Stimulated activated CD4-positive, alpha-beta T cell treated with anti-CD3 and anti-CD28 coated beads, Interleukin-2, amount 100 ng/mL, for 24 hours (primary cell): ENCODE data around the gene NPHP1.
"Not testable (repeated sequence)": the region's sequence is repeated elsewhere in the genome, so short reads cannot be mapped to it uniquely, and the experiment has no call there.

ENCODE experiments used
- DNase-seq, 2 donors: peaks; one replicate each; pipeline ENCODE4 v3.0.0-alpha.2; 2020

The NPHP1 gene

DNA sequence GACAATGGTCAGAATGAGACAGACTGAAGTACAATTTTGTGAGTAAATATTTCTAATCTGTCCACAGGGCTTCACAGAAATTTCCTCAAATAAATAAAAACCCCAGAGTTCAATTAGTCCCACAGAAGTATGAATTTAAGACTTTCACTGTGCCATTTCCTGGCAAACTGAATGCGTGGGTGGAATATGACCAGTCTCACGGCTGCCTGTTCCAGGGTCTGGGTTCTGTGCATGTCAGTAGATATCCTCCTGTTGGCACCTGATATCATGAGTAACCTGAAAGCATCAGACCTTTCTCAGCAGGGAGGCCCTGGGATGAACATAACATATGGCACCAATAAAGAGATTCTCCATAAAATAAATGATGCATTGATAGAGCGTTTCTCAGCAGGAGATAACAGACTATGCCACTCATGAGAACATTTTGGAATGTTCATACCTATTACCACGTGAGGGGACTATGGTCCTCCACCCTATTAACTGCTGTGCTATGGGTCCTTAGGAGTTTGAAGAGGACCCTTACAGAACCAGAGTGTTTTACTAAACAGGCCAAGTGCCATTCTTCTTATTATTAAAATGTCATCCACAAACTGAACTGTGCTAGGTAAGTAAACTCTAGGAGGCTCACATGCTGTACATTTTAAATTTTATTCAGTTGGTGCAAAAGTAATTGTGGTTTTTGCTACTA, 78.6 kb downstream of the NPHP1 start:
- DNase-seq, result no peak

DNA sequence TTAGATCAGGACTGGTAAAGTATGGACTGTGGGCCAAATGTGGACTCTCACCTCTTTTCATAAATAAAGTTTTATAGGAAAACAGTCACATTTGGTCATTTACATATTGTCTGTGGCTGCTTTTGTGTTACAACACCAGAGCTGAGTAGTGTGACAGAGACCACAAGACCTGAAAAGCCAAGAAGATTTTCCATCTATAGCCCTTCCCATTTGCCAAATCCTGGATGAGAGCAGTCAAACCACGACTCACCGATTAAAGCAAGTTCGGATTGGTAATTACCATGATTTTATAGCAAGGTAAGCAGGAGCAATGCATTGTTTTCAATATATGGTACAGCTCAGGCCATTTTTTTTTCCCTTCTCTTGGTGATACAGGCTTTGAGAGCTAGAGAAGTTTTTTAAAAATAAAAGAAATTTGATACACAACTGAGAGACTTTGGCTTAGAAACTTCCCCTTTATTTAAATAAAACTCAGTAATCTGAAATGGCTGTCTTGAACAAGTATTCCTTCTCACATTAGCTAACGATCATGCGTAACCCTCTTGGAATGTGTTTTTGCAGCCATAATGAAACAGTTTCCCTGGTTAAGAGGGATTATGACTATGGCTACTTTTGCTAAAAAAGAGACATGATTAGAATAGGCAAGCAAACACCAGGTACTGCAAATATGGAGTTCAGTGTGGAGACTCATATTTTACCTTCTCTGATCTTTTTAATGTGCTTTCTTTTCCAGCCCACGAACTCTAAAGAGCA, 79.7 kb downstream of the NPHP1 start:
- DNase-seq, result no peak

DNA sequence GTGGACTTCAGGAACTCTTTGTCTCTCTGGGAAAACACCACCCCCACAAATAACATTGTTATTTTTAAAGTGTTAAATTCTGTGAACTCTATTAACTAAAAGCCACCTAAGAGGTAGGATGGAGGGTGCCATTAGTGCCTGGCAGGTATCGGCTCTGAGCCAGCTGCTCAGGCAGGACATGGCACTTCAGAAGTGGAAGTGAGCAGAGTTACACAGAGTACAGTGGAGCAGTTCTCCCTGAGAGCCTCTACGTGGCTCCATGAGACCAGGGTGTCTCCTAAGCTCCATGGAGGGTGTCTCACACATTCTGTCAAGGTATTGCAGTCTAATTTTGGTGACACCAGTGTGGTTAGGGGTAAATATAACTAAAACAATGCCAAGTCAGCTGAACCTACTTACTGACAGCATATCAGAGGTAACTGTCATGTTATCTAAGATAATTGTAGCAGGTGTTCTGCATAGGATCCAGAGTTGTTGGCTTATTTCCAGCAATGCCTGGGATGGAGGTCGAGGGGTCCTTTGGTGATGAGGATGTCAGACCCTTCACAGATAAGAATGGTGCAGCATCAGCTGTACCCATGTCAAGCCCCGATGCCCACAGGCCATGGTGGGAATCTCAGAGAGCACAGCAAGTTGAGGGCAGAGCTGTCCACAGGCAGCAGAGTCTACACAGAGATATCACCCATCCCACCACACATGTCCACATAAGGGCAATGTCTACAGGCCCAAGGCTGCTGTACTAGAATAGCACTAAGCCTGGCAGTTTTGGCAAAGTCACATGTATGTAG, 80.6 kb downstream of the NPHP1 start:
- no peak for DNase-seq

DNA sequence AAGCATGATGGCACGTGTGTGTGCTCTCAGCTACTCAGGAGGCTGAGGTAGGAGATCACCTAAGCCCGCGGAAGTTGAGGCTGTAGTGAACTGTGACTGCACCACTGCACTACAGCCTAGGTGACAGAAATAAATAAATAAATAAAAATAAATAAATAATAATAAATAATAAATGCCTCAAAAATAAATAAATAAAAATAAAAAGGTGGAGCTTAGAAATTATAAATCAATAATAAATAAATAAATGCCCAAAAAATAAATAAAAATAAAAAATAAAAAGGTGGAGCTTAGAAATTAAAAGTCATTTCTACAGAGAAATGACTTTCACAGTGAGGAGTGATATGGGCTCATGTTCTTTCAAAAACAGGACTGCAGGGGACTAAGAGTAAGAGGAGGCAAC, 83.2 kb downstream of the NPHP1 start:
- DNase-seq, result no peak

DNA sequence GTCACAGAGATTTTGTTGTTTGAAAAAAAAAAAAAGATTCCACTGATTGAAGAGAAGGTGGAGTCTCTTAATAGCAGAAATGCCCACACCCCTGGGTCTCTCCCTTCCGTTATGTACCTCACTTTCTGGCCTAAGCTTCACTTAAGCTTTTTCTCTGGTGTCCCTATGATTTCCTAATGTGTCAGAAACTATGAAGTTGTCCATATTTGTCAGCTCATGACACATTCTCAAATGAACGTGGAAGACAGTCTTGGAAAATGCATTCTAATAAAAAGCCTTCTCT, 83.8 kb downstream of the NPHP1 start:
- DNase-seq, result no peak

DNA sequence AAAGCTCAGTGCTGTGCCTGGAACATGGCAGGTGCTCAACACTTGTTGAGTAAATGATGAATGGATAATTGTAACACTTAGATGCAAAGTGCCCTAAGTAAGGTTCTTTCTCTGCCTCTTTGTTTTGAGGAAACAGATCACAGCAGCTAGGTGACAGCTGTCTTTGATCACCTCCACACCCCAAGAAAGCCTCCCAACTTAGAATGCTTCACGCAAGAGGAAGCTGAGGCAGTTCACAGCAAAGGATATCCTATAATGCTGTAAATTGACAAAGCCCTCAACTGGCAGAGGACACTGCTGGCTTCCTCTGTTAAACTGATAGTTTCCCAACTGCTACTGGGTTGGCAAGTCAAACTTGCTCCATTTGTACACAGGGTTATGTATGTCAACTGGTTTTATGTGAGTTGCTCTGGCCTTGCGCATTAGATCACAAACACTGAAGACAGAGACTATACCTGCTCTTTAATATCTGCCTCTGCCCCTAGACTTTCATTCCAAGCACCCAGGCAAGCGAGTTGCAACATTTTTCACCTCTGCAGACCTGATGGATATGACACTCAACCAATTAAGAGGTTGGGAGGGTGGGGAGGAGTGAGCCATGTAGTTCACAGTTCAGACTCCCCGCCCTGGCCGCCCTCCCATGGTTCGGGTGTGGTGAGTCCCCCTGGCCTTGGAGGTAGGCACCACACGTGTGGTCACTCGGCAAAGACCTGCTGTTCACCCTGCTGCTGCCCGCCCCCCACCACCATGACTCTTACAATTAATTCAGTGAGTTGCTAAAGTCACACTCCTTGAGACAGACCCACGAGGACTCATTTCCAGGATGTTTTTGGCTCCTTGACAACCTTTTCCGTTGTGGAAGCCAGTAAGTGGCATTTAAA, 84.4 kb downstream of the NPHP1 start:
- no peak for DNase-seq

DNA sequence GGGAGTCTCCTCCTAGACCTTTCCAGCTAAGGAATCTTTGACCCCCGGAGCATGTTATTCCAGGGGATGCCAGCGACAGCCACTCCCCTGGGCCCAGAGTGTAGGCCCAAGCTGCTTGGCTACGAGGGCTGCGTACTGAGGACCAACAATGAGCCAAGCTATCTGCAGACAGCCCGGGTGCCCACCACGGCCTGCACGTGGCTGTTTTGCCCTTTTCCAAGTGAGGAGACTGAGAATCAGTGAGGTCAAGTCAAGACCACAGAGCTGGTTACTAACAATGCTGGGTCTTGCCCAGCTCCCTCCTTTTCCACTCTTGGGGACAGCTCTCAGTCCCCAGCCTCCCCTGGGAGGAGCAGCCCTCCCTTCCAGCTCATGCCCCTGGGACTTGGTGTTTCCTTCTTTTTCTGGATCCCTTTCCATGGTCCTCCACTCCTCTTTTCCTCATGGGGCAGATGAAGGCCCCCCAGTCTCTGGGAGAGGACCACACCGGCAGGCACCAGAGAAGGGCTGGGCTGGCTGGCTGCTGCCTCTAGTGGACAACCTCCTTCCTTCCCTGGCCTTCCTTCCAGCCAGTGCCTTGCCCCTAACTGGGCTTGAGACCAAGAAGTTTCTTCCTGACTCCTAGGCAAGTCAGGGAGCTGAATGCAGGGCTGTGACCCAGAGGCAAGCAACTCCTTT, 88.6 kb downstream of the NPHP1 start:
- DNase-seq, result no peak

DNA sequence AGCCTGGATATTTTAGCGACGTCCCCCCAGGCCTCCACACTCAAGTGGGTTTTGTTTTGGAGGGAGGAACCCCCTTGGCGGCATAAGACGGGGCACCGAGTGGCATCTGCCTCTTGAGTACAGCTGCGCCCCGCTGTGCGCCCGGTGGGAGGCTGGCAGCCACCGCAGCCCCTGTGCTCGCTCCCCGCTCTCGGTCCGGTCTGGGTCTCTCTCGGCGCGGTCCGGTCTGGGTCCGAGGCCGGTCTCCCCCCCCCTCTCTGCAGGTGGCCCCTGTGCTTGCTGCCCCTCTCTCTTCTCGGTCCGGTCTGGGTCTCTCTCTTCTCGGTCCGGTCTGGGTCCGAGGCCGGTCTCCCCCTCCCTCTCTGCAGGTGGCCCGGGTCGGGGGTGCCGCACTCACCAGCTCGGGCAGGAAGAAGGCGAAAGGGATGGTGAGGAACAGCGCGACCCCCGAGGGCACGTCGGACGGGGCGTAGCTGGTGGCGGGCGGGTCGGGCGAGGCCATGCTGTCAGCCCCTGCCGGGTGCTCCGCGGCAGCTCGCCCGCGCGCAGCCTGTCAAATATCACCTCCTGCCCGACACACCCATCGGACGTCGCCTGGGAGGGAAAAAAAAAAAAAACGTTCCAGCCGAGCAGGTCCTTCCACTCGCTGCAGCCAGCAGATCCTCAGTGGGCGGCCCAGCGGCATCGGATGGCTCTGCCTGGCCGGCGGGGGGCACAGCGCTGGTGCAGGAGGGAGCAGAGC, 89.4 kb downstream of the NPHP1 start, which contains the start of gene MALL:
Gene MALL, minus strand, starts transcription at position 532 of the 742 bp plus-strand sequence. Its CDS starts 30 bp downstream, at position 502.
- no peak for DNase-seq

DNA sequence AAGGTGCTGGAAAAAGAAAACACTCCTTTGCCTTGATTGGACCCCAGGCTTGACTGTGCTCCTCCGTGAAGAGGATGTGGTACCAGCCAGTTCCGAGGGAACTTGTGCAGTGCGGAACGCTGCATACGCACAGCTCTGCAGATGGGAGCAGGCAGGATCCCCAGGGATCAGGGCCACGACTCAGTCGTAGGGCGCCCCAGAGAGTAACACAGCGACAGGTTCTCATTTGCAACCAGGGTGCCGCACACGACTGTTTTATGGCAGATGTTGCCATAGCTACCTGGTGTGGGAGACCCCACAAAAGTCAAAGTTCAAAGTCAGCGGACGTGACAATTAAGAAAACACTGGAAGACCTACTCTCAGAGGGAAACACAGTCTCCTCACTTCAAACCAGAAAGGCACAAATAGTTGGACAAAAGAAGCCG, 90.0 kb downstream of the NPHP1 start:
- no peak for DNase-seq

DNA sequence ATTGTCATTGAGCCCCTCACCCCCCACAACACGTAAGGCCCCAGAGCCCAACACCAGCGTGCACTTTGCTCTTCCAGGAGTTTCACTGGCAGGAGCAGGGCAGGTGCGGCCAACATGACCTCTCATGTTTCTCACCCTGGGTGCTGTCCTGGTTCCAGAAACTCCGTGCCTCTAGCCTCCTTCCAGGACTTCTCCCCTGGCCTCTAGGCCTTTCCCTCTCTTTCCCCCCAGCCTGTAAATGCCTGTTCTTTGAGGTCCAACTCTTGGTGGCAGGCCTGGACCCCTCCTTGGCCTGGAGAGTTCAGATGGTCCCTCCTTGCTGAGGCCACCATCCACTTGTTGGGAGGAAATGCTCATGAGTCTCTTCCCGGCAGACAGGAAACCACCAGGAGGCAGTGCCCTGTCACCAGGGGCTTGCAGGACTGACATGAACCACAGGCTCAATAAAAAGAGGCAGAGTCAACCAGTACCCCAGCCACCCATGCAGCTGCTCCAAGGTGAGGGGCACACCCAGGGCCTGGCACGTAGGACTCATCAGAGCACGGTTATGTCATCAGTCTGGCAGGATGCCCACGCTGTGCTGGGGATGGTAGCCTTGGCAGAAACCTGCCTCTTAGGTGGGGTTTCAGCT, 90.7 kb downstream of the NPHP1 start:
- peak in 1 of 2 donors; percentile 17 for DNase-seq

DNA sequence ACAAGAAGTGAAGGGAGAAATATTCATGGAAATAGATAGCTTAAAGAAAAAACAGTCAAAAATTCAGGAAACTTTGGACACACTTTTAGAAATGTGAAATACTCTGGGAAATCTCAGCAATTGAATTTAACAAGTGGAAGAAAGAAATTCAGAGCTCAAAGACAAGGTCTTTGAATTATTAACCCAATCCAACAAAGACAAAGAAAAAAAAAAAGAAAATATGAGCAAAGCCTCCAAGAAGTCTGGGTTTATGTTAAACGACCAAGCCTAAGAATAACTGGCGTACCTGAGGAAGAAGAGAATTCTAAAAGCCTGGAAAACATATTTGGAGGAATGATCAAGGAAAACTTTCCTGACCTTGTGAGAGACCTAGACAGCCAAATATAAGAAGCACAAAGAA, 96.5 kb downstream of the NPHP1 start:
- DNase-seq, result not testable (repeated sequence)

DNA sequence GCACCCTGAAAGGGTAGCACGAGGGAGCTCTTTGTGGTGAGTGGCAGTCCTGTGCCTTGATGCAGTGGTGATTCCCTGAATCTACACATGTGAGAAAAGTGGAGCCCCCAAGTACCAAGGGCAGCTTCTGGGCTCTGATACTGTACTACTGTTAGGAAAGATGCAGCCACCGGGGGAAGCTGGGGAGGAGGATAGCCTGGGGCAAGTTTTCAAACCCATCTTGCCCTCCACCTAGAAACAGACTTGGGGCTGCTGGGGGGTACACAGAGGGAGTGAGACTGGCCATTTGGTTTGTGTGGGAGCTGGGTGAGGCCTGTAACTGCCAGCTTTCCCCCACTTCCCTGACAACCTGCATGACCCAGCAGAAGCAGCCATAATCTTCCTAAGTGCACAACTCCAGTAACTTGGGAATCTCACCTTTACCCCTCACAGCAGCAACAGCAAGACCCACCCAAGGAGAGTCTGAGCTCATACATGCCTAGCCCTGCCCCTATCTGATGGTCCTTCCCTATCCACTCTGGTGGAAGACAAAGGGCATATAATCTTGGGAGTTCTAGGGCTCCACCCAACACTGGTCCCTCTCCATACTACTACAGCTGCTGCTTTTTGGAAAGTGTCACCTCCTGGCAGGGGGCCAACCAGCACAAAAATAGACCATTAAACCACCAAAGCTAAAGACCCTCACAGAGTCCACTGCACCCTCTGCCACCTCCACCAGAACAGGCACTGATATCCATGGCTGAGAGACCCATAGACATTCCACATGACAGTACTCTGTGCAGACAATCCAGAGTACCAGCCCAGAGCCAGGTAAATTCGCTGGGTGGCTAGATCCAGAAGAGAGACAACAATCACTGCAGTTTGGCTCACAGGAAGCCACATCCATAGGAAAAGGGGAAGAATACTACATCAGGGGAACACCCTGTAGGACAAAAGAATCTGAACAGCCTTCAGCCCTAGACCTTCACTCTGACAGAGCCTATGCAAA, 97.4 kb downstream of the NPHP1 start:
- DNase-seq, result no peak

DNA sequence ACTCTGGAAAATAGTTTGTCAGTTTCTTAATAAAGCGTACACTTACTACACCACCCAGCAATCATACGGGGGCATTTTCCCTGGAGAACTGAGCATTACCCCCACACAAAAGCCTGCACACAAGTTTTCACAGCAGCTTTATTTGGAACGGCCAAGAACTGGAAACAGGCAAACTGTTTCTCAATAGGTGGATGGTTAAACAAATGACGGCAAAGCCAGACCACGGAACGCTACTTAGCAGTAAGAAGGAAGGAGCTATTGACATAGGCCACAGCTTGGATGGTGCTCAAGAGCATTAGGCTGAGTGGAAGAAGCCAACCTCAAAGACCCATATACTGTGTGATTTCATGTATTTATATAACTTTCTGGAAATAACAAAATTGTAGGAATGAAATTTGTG, 98.2 kb downstream of the NPHP1 start:
- DNase-seq, result no peak

DNA sequence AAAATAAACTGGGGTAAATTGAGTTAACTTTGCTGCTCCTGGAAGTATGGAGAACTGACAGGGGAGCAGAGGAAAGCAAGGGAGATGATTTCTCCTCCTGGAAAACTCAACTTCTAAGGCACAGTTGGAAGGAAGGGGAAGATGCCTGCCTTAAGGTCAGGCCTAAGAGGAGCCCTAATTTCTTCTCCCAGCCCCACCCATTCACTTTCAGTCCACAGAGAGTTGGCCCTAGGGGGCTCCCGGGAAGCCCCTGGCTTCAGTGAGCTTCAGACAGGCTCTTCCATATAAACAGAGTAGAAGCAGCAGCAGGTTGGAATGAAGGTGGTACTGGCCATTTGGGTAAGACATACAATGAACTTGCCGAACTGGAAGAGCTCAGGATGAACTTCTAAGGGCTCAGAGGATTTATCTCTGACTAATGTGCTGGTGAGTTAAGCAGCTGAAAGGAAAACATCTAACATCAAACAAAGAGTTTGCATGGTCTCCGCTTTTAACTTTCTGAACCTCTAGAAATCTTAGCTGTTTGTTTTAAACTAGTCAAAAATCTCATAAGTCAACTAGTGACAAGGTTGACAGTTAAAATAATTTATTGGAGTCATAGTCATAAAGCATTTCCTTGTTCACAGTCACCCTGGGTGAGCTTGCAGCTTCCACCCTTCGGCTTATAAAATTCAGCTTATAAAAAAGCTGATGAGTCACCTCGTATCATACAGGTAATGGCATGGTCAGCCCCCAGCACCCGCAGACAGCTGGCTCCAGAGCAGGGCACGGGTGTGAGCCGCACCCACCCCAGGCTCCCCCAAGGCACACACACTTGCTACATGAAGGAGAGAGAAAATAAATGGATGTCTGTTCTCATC, 99.0 kb downstream of the NPHP1 start:
- DNase-seq, result no peak

DNA sequence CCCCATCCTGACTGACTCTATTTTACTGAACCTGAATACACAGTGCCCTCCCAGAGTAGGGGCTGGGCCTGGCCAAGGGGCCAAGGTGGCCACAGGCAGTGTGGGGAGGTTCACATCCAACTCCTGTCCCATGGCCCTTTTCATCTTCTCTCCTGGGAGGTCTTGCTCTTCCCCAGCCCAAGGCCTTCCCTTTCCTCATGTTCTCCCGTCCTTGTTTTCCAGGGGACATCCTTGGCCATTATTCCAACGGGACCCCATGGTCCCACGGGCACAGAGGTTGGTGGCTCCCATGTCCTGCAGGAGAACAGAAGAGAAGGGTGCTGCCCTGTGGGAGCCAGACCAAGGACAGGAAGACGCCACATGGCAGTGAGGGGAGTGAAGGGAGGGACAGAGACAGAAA, 99.6 kb downstream of the NPHP1 start:
- no peak for DNase-seq

DNA sequence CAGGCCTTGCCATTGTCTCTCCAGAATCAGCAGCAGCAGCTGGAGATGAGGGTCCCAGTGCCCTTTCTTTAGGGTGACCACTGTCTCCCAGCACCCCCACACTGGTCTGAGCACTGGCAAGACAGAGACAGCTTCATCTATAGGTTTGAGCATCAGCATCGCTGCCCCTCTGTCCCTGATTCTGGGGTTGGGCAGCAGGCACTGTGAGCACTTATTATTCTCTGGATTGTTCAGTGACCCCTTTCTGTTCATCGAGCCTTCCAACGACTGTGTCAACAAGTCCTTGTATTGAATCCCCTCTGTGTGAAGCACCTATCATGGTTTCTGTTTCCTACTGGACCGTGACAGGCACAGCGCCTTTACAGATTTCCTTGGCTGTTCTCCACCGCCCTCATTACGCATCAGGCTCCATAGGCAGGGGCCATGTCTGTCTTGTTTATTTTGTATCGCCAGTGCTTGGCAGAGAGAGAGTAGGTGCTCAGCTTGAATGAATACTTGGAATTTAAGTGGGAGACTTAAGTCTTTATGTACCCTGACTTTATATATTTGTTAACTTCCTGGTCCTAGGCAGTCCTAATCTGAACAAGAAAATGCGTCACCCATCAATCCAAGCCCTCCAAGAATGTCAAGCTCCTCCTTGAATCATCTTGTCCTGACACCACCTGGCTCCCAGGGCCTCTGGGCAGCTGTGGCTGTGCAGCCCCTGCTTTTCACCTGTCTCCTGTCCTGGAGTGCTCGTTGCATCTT, 100.6 kb downstream of the NPHP1 start:
- no peak for DNase-seq

DNA sequence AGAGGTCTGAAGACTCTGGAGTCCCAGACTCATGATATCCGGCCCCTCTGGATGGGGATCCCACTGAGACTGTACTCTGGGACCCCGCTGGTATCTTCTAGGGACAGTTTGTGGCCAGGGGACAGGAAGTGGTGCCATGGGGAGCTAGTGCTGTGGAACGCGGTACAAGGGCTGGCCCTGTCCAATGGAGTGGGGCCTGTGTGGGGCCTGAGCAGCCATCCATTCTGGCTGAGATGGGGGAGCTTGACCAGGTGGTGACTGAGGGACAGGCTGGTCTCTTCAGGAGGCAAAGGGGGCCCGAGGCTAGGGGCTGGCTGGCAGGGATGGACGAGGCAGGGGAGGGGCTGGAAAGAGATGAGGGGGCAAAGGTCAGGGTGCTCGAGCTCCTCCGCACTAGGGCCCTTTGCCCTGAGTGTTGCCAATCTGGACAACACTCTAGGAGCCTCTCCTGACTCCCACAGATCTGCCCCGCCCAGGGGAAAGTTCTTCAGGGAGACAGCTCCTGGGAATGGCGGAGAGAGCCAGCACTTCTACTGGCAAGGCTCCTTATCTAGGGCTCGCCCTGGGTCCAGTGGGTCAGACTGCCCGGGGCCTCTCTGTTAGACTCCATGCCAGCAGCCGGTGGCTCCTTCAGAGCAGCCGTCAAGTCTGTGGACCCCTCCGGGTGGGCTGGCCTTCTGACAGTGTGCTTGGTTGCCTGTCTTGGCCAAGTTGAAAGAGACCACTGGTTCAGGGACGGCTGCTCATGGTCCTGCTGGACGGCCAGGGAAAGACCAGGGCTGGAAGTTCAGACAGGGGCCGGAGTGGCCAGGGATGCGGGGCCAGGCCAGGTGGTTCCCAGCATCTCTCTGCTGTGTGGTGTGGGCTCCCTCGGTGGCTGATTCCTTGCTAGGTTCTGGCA, 101.5 kb downstream of the NPHP1 start:
- DNase-seq, result no peak
